NCI-H1092 treated with DMSO at 0.1 percent for 48 hours (cell line): ENCODE results near the gene HDAC4.

Experiments used
- DNase-seq: peaks from one replicate; lab custom pipeline; 2025; lab: John Stamatoyannopoulos, UW

The HDAC4 gene

DNA sequence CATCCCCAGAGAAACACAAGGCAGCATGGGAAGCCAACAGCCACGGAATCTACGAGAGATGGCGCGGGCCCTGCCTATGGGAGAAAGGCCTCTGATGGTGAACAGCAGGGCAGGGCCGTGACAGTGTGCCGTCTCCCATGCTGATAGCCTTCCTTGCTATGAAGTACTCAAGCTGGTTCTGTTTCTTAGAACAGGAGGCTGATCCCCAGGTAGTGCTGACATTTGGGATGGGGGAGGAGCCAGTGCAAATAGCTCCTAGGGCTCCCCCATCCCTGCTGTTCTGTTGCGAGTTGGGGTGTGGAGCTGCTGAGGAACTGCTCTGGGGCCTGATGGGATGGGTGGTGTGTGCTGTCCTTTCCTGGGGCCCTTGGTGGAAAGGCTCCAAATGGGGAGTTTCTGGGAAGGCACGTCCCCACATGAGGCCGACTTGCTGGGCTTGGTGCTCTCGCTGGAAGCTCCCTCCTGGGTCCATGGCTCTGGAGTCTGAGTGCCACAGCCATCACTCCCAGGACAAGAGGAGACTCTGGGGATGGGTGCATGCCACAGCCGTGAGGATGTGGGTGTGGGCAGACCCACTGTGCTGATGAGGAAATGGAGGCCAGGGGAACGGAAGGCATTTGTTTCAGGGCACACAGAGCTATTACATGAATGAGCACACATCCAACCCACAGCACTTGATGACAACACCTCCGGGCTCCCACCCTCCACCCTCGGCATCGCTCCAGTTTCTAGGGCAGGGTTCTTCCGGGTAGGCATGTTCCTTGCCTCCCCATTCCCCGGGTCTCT lies 246.8 kb downstream of the HDAC4 start:
- no peak for DNase-seq

DNA sequence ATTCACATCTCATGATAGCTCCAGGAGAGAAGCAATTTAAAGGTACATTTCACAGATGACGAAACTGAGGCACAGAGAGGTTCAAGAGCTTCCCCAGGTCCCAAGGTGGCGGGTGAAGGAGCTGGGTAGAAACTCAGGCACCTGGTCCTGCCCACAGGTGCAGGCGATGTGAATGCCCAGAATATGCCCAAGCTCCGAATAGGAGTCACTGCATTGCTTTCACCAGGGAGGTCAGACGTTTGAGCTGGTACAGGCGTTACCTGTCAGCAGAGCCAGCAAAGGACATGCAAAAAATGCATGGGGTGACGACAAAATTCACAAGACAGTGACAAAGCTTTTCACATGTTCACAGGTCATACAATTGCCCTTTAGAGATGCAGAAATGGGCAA lies 247.9 kb downstream of the HDAC4 start:
- DNase-seq: no peak

DNA sequence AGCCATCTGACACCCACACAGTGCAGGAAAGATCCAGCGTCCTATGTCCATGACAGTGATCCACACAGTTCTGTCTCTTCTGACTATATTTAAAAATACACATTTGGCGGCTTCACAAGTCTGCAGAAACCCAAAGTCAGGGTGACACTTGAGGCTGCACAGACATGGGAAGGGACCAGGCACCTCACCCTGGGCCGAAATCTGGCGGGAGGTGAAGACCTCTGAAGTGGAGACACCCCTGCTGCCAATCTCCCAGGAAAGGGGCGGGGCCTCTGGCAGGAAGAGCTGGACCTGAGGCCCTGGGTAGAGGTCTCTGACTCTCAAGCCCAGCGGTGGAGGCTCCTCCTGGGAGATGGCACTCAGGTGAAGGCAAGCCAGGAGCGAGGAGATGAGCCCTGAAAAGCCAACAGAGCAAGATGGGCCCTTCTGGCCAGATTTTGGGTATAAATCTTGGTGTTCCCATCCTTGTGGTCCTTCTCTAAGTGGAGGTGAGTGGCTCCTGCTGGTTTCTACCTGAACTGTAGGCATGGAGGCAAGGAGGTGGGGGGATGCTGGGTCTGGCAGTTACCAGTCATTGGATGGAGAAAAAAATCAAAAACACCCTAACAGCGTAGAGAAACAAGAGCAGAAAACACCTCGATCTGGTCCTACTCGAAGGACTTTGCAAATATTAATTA lies 248.4 kb downstream of the HDAC4 start:
- no peak for DNase-seq

DNA sequence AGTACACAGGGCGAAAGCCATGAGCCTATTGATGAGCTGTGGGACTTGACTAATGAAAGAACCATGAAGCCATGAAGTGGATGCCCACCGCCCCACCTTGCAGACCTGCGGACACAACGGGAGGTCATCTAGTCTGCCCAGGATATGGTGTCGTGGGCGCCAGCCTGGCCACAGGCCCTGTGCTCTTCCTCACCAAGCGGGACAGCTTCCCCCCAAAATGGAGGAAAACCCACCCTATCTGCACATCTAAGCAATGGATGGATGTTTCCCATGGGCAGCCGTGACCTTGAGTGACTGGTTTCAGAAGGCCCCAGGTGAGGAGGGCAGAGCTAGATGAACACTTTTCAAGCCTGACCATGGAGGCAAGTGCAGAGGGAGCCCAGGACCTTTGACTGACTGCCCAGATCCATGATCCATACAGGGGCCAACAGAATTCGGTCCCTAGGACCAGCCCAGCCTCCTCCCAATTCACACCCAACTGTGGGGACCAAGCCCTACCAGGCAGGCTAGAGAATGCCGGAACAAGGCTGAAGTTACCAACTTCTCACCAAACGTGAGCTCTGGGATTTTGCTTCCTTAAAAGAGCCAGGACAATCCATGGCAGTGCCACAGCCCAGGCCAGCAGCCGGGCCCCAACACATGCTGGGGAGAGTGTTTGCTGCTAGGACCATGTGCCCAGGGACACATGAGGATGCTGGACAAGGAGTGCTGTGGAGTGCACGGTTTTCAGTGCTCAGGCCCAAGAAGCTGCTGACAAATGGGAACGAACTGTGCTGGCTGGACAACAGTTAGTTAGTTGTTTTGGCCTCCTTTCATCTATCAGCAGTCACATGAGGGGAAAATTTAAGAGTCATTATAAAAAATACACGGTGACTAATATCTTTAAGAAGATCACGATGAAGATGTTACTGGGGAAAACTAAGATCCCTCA lies 249.4 kb downstream of the HDAC4 start:
- DNase-seq: no peak

DNA sequence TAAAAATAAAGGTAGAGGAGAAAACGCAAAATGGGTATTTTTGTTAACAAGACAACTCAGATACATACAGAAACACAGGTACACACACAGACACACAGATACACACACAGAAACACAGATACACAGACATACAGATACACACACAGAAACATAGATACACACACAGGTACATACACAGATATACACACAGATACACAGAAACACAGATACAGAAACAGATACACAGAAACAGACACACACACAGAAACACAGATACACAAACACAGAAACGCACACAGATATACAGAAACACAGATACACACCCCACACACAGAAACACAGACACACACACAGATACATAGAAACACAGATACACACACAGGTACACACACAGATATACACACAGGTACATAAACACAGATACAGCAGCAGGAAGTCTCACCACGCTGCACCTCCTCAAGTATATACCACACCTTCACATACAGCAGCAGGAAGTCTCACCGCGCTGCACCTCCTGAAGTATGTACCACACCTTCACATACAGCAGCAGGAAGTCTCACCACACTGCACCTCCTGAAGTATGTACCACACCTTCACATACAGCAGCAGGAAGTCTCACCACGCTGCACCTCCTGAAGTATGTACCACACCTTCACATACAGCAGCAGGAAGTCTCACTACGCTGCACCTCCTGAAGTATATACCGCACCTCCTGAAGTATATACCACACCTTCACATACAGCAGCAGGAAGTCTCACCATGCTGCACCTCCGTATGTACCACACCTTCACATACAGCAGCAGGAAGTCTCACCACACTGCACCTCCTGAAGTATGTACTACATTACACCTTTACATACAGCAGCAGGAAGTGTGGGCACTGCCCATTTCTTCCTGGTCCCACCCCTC lies 250.5 kb downstream of the HDAC4 start:
- DNase-seq: no peak

DNA sequence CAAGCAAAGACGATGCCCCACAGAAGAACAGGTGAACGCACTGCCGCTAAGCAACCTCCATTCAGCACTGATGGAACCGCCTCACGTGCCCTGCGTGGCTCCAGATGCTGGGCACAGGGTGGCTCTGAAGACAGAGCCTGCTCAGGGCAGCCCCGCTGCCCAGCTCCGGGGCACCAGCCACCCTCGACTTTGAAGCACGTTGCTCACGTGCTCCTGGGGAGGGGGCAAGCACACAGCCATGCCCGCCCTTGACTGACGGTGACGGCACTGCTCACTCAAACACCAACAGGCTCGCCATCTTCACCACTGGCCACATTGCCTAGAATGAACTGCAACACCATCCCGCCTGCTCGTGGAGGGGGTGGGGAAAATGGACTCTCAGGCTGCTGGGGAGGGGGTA lies 251.3 kb downstream of the HDAC4 start:
- DNase-seq: no peak

DNA sequence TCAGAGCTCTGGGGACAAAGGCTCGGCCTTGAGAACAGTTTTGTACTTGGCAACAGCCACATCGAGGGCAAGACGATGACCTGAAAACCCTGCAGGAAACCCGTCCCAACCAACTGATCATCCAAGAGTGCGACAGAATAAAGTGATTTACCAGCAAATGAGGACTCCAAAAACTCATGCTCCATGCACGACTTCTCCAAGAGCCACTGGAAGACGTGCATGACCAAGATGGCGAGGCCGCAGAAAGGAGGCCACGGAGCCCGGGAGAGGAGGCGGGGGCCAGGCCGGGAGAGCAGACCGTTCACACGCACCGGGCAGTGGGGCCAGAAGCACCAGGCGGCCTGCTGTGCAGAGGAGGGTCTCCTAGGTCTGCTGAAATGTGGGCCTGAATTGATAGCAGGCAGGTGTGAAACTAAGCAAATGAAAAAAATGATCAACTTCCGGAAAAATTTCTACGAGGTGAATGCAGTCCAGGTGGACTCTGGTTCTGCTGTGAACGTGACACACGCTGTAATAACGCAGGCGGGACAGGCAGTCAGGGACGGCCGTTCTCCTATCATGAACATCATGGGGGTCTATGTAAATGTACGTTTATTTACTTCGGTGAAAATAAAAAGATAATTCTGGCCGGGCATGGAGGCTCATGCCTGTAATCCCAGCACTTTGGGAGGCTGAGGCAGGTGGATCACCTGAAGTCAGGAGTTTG lies 252.2 kb downstream of the HDAC4 start:
- no peak for DNase-seq

DNA sequence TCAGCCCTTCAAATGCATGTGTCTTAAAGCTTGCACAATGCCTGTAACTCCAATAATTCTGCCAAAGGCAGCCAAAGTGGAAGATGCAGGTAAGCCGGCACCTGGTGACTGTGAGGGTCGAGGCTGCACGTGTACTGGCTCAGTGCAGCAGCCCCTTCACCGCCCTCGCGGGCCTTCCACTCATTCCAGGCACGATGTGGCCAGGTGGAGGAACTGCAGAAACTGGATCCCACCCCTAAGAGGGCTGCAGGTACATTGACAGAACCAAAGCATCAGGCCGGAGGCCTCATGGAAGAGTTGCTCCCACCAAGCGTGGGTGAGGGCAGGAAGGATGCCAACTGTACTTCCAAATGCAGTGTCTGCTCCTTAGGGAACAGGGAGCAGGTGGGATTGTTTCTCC lies 253.4 kb downstream of the HDAC4 start:
- no peak for DNase-seq

DNA sequence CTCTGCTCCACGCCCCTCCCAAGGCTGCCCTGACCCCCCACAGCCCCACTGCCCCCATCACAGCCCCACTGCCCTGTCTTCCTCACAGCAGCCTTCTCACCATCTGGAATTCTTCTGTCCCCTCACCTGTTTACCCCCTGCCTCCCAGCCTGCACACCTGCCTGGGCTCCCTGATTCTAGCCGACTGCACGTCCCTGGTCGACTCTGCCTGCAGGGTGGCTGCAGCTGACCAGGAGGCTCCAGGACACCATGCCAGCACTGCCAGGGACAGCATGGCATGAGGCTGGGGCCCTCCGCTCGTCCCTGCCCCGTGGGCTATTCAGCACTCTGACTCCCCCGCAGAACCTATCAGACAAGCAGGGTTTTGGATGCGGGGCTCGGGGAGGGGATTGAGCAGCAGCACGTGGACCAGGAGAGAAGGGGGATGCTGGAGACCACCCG lies 254.1 kb downstream of the HDAC4 start:
- DNase-seq: no peak

DNA sequence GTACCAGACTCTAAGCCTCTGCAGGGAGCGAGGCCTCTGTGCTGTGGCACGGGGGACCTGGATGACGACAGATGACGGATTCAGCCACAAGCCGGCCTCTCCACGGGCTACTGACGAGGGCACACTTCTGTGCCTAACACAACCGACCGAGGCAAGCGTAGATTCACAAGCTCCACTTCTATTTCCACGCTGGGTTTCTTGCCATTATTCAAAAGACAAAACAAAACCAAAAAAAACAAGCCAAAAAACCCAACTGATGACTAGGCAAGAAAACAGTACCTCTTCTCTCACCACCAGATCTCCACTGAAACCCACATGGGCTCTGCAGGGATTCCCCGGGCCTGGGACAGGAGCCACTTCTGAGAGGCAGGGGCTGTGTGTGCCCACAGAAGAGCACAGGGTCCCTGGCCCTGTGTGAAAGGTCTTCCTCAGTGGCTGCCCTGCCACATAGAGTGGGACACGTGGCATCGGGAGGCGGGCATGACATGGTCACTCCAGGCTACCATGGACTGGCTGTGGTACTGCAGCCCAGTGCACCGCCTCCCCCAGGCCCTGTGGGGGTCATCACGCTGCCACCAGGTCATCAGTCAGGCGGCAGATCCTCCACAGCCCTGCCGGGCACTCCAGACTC lies 254.7 kb downstream of the HDAC4 start:
- DNase-seq: no peak

DNA sequence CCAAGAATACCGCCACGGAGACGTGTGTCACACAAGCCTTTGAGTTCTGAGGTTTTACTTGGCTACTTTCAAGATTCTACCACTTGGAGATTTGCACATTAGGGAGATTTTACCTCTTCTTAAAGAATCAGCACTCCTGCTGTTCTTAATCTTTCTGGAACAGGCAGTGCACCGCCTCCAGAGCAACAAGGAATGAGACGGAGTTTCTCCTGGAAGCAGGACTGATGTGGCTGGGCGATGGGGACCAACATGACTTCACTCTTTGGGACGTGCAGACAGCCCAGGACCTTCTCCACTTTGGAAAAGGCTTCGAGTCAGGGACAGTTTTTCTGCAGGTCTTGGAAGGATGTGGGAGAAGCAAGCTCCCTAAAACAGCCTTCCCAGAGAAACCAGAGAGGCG lies 255.2 kb downstream of the HDAC4 start:
- DNase-seq: no peak

DNA sequence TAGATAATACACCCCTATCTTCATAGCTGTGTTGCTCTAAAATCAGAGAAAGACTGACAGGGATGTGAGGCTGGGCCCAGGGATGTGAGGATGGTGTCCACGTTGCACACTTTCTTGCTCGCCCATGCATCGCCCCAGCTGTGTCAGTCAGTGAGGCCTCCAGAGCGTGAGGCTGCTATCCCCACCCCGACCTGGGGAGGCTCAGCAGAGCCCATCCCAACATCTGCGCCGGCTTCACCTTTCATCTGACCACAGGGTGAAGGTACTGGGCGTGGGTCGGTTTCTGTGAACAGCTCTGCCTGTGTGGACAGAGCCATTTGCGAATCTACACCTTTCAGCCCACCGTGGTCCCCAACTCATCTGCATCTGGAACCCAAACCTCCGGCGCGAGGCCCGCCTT lies 255.7 kb downstream of the HDAC4 start:
- DNase-seq: no peak

DNA sequence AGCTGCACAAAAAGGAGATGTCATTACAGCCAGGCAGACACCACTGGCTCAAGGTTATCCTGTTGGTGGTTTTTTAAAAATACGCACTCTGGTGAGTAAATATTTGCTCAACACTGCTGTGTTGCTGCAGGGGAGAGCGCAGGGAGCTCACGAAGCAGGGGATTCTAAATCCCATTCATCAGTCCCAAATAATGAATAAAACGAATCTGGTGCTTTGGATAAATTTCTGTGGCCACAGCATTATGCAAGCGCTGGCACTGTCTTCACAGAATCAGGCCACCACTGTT lies 256.2 kb downstream of the HDAC4 start:
- DNase-seq: no peak

DNA sequence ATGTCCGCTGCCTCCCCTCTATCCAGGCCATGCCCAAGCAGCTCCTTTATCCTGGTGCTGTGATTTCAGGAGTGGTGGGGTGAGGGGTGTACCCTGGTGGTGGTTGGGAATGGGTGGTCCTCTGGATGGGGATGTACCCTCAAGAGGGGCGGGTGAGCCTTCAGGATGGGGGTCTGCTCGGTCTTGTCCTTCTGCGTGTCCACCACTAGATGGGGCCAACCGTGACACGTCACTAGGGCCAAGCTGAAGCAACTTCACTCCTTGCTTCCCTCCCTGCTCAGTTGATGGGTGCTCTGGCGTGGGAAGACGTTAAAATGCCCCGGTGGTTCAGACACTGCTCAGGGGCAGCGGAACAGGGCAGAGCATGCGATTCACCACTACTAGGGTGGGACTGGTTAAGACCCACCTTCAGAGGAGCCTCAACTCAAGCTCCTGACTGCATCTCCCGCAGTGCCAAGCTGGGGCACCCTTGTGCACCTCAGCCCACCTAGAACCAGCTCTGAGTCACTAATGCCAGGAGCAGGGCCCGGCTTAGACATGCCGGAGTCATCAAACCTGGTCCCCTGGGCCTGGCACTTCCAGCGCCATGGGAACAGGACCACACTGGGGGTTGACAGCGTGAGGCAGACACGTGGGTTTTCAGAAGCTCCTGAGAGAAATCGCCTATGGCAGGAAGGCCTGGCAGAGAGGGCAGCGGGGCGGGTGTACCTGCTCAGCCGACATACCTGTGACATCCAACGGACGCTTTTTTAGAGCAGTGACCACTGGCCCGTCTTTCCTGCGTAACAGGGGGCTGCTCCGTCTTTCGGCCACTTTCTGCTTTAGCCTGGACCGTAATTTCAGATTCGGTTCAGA lies 256.7 kb downstream of the HDAC4 start:
- peak; percentile 6 for DNase-seq

DNA sequence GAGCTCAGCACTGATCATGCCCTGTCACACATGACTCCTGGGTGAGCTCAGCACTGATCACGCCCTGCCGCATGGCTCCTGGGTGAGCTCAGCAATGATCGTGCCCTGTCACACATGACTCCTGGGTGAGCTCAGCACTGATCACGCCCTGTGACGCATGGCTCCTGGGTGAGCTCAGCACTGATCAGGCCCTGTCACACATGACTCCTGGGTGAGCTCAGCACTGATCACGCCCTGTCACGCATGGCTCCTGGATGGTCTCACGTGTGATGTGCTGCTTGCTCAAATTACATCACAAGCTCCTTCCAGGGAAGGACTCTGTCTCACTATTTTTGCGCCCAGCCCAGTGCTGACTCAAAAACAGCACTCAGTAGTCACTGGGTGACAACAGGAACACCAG lies 258.0 kb downstream of the HDAC4 start:
- DNase-seq: no peak

DNA sequence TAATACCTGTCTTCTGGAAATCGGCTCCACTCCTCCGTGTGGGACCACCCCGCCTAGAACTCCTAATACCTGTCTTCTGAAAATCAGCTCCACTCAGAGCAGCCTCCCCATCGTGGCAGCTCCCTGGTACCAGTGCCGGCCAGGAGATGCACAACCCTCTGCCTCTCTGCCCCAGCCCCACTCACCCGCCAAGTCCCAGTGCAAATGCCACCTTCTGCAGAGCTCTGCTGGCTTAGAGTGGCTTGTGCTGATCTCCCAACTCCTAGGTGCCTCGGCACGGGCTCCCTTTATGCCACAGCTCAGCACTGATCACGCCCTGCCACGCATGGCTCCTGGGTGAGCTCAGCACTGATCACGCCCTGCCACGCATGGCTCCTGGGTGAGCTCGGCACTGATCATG lies 258.5 kb downstream of the HDAC4 start:
- DNase-seq: no peak

DNA sequence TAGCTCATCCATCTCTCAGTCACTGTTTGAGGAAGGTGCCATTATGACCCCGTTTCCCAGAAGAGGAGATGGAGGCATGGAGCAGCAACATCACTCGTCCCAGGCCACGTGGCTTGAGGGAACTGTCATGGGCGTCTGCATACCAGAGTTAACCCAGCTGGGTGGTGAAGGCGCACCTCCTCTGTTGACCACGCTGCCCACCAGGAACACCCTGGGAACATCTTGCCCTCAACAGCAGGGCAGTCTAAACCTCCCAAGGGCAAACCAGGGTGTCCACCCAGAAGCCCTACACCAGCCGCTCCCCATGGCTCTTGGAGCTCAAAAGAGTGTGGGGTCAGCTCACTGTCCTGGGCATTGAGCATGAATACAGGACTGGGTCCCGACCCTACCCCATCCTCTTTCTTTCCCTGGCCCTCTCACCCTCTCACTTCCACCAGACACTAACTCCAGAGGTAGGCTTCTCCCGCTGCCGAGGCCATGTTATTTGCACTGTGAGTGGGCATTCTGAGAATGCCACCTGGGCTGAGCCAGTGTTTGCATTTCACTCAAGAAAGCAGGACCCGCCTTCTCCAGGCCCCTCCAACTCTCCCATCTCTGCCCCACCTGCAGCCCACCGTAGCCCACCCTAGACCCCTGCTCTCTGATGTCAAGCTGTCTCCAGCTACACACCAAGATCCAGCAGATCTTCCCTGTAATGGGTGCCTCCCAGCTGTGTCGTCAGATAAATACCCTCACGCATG lies 259.6 kb downstream of the HDAC4 start:
- no peak for DNase-seq

DNA sequence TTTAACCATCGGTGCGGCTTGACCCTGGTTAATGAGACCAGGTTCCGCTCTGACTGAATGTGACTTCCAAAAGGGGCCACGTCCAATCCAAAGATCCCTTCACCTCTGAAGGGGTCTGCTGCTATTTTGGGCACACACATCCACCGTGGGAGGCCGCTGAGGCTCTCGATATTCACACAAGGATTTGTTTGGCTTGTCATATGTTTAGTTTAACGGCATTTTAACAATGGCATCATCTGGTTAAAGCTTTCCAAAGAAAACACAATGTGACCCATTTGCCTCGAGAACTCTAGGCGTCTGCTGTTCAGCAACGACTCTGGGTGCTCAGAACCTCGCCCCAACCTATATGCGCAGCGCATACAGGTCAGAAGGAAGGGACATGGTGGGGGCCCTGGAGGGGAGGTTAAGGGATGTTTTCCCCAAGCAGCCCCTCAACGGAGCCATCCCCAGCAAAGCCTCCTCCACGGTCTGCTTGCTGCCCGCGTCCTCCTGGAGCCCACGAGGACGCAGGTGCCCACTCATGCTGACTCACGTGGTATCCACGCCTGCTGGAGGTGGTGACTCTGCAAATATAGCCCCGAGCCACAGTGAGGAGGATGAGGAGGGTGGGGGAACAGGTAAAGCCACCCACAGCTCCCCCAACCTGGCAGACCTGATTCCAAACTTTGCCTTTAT lies 260.3 kb downstream of the HDAC4 start:
- DNase-seq: no peak

DNA sequence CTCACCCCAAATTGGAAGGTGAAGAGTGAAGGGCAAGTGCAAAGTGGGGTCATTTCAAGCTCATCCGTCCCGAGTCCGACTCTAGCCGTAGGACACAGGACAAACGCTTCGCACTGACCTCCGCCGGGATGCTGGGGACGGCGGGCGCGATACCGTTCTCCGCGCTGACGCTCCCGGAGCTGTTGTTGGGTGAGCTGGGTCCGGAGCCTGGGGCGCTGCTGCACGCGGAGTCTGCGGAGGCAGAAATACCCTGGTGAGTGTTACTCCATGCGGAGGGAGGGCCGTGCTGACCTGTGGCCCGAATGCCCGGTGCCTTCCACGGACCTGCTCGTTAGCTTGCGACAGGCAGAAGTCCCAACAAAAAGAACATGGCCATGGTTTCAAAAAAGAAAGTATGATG lies 261.3 kb downstream of the HDAC4 start:
- no peak for DNase-seq
